Activated naive CD4-positive, alpha-beta T cell treated with anti-CD3 and anti-CD28 coated beads, Interleukin-2, amount 10 ng/mL, durations not matched to agents 7 days and 5 days (primary cell): ENCODE measurements around the gene ANTXR2.

Source experiments
- CTCF ChIA-PET: fragments of 350-600 bp; sonication (Branson Sonifier 250); formaldehyde crosslinking; loops from one replicate; lab custom pipeline; 2021; ENCODE audit warnings: antibody characterized with exemption; lab: Charles Lee
- DNase-seq: peaks from one replicate; pipeline ENCODE4 v3.0.0-alpha.2; 2020
- H3K27ac Mint-ChIP-seq: one replicate; pipeline ENCODE4 v1.8.0; 2021; ENCODE audit warnings: mild to moderate bottlenecking, moderate library complexity, mixed read lengths
- H3K27me3 Mint-ChIP-seq: one replicate; pipeline ENCODE4 v1.8.0; 2021; ENCODE audit warnings: mild to moderate bottlenecking, mixed read lengths
- H3K36me3 Mint-ChIP-seq: one replicate; pipeline ENCODE4 v1.8.0; 2021; ENCODE audit warnings: mixed read lengths
- H3K4me1 Mint-ChIP-seq: one replicate; pipeline ENCODE4 v1.8.0; 2021; ENCODE audit warnings: mixed read lengths
- H3K4me3 Mint-ChIP-seq: one replicate; pipeline ENCODE4 v1.8.0; 2021; ENCODE audit warnings: mild to moderate bottlenecking, moderate library complexity, mixed read lengths
- H3K9me3 Mint-ChIP-seq: one replicate; pipeline ENCODE4 v1.8.0; 2021; ENCODE audit warnings: mixed read lengths

ANTXR2 gene

DNA sequence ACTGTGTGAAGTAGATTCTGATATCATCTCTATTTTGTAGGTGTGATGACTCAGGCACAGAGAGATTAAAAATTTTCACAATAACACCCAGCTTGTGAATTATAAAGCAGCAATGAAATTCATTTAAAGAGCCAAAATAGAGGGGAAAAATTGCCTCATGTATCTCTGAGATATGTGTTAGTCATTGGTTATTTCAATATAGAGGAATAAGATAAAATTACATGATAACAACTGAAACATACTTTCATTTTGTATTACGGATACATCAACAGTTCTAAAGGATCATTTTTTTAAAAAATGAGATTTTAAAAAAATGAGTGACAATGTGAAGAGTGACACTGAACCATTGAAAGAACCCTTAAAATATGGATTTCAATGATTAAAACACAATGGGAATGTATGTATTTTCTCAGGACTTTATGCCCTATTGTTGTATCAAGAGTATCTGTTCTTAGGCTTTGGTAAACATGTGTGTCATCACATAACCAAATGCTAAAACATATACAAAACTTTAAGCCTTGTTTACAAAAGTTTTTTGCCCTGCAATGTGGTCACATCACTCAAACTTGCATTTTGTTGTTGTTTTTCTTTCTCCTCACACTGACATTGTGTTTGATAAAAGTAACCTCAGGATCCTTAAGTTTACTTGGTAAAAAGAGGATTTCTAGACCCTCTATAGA, 221.3 kb downstream of the ANTXR2 start:
- no peak overlapping the region for H3K27ac Mint-ChIP-seq
- DNase-seq, result no peak
- no peaks in the 10 kb centered on the region for H3K36me3 Mint-ChIP-seq
- CTCF ChIA-PET, result no interaction called here
- H3K4me1 Mint-ChIP-seq, result no peaks in the 10 kb centered on the region
- no peak overlapping the region for H3K4me3 Mint-ChIP-seq
- H3K27me3 Mint-ChIP-seq, result no peaks in the 10 kb centered on the region
- H3K9me3 Mint-ChIP-seq, result no peaks in the 10 kb centered on the region
